ENCODE results near the gene ST14. TPM values are rescaled to one million over a fixed set of nuclear protein-coding genes. Genes with fewer than 3 reads are reported as not detected.

The ST14 gene
- total RNA-seq (2014; rRNA removed; shearing (Covaris generic)), result 0.10 TPM in 1 of 2 replicates, not detected in the other

GRCh38 chr11:130159657-130160497 is at the start of gene ST14:
TSS of gene ST14 (plus strand) at chr11:130159782. CDS start at chr11:130159980, 198 bp downstream.
- DNase-seq (ENCODE audit: low spot score), result no peak

GRCh38 chr11:130110339-130111108 is 49.1 kb upstream of the ST14 start:
- no peak for DNase-seq (ENCODE audit: low spot score)

- DNase-seq (ENCODE audit: low spot score), result no peak
These were observed 47.3 kb upstream of the ST14 start for GRCh38 chr11:130112071-130112830.

GRCh38 chr11:130114281-130114680 is 45.3 kb upstream of the ST14 start:
- DNase-seq (ENCODE audit: low spot score), result no peak

- no peak for DNase-seq (ENCODE audit: low spot score)
These were observed 44.9 kb upstream of the ST14 start for GRCh38 chr11:130114726-130115125.

- no peak for DNase-seq (ENCODE audit: low spot score)
These were observed 44.4 kb upstream of the ST14 start for GRCh38 chr11:130115218-130115617.

GRCh38 chr11:130118165-130118564 is 41.4 kb upstream of the ST14 start:
- no peak for DNase-seq (ENCODE audit: low spot score)

- no peak for DNase-seq (ENCODE audit: low spot score)
These were observed 40.8 kb upstream of the ST14 start for GRCh38 chr11:130118636-130119387.

GRCh38 chr11:130120045-130120444 is 39.5 kb upstream of the ST14 start:
- no peak for DNase-seq (ENCODE audit: low spot score)

- no peak for DNase-seq (ENCODE audit: low spot score)
These were observed 38.1 kb upstream of the ST14 start for GRCh38 chr11:130121445-130121978.

GRCh38 chr11:130122141-130122575 is 37.4 kb upstream of the ST14 start:
- no peak for DNase-seq (ENCODE audit: low spot score)

- DNase-seq (ENCODE audit: low spot score), result no peak
These were observed 36.1 kb upstream of the ST14 start for GRCh38 chr11:130123414-130124040.

GRCh38 chr11:130124096-130124495 is 35.5 kb upstream of the ST14 start:
- DNase-seq (ENCODE audit: low spot score), result peak; percentile 68

- DNase-seq (ENCODE audit: low spot score), result no peak
These were observed 33.9 kb upstream of the ST14 start for GRCh38 chr11:130125638-130126037.

GRCh38 chr11:130126516-130126915 is 33.1 kb upstream of the ST14 start:
- no peak for DNase-seq (ENCODE audit: low spot score)

GRCh38 chr11:130127509-130127908 is 32.1 kb upstream of the ST14 start:
- DNase-seq (ENCODE audit: low spot score), result no peak

- DNase-seq (ENCODE audit: low spot score), result no peak
These were observed 31.0 kb upstream of the ST14 start for GRCh38 chr11:130128626-130129025.

GRCh38 chr11:130129922-130130321 is 29.7 kb upstream of the ST14 start:
- no peak for DNase-seq (ENCODE audit: low spot score)

GRCh38 chr11:130131961-130132850 is 27.4 kb upstream of the ST14 start:
- peak; percentile 45 for DNase-seq (ENCODE audit: low spot score)

Measured in A172 (cell line).